Measurements from ENCODE around the gene CRTAC1.

CRTAC1 gene

GRCh38 chr10:97907830-97908229 lies 122.6 kb downstream of the CRTAC1 start:
- Histone ChIP-seq H3K18ac (ENCODE audit: low read length) (no peak overlapping the region), H4K91ac (ENCODE audit: low read depth, low read length) (no peak overlapping the region), H3K79me1 (ENCODE audit: low read length) (no peaks in the 10 kb centered on the region), H3K4ac (ENCODE audit: low read depth, low read length) (no peak overlapping the region), H3K4me2 (ENCODE audit: low read length) (no peak overlapping the region), H3K27ac (ENCODE audit: low read depth, low read length) (no peak overlapping the region), H3K23ac (ENCODE audit: low read length) (no peak overlapping the region), H3K79me2 (ENCODE audit: control insufficient read depth, insufficient read depth, low read length, poor library complexity) (no peaks in the 10 kb centered on the region), H2AK5ac (ENCODE audit: low read length) (no peak overlapping the region), H3K9me3 (ENCODE audit: insufficient read depth, low read depth, low read length) (no peaks in the 10 kb centered on the region), H3K36me3 (ENCODE audit: control insufficient read depth in 1 of 2, insufficient read depth in 2 of 2, low read length in 2 of 2) (no peaks in the 10 kb centered on the region), H3K14ac (ENCODE audit: low read length) (no peak overlapping the region), H3K4me3 (ENCODE audit: low read depth, low read length) (no peak overlapping the region), H4K8ac (ENCODE audit: low read depth, low read length) (no peak overlapping the region), H4K12ac (ENCODE audit: low read depth, low read length) (no peak overlapping the region), H2BK5ac (ENCODE audit: low read depth, low read length, poor library complexity) (no peak overlapping the region), H3K9ac (ENCODE audit: low read length) (no peak overlapping the region), H3K4me1 (ENCODE audit: control insufficient read depth in 1 of 2, insufficient read depth in 2 of 2, low read length in 2 of 2) (no peaks in the 10 kb centered on the region), H2BK120ac (ENCODE audit: insufficient read depth, low read length, poor library complexity) (no peak overlapping the region), H3K27me3 (ENCODE audit: insufficient read depth, low read length) (no peaks in the 10 kb centered on the region), H2AFZ (ENCODE audit: insufficient read depth, low read length, poor library complexity) (no peak overlapping the region), H2BK12ac (ENCODE audit: low read length) (no peak overlapping the region)
- no peak for DNase-seq
- no CpG with 5 or more reads among the region's 12 CpGs for WGBS (ENCODE audit: extremely low coverage, insufficient coverage, insufficient read length)

GRCh38 chr10:97907211-97907610 lies 123.2 kb downstream of the CRTAC1 start:
- no peak overlapping the region for H2AFZ ChIP-seq (ENCODE audit: insufficient read depth, low read length, poor library complexity)
- no peak overlapping the region for H3K9ac ChIP-seq (ENCODE audit: low read length)
- no peak for DNase-seq
- H2BK12ac ChIP-seq (ENCODE audit: low read length) = no peak overlapping the region
- no peak overlapping the region for H3K4me2 ChIP-seq (ENCODE audit: low read length)
- H2BK5ac ChIP-seq (ENCODE audit: low read depth, low read length, poor library complexity) = no peak overlapping the region
- no peak overlapping the region for H3K4ac ChIP-seq (ENCODE audit: low read depth, low read length)
- no peaks in the 10 kb centered on the region for H3K79me1 ChIP-seq (ENCODE audit: low read length)
- H3K4me3 ChIP-seq (ENCODE audit: low read depth, low read length) = no peak overlapping the region
- no peaks in the 10 kb centered on the region for H3K79me2 ChIP-seq (ENCODE audit: control insufficient read depth, insufficient read depth, low read length, poor library complexity)
- H3K14ac ChIP-seq (ENCODE audit: low read length) = no peak overlapping the region
- H4K12ac ChIP-seq (ENCODE audit: low read depth, low read length) = no peak overlapping the region
- no peak overlapping the region for H4K91ac ChIP-seq (ENCODE audit: low read depth, low read length)
- no peak overlapping the region for H2AK5ac ChIP-seq (ENCODE audit: low read length)
- no peaks in the 10 kb centered on the region for H3K9me3 ChIP-seq (ENCODE audit: insufficient read depth, low read depth, low read length)
- no peak overlapping the region for H4K8ac ChIP-seq (ENCODE audit: low read depth, low read length)
- H3K18ac ChIP-seq (ENCODE audit: low read length) = no peak overlapping the region
- H2BK120ac ChIP-seq (ENCODE audit: insufficient read depth, low read length, poor library complexity) = no peak overlapping the region
- H3K23ac ChIP-seq (ENCODE audit: low read length) = no peak overlapping the region
- no peak overlapping the region for H3K27ac ChIP-seq (ENCODE audit: low read depth, low read length)
- no peaks in the 10 kb centered on the region for H3K27me3 ChIP-seq (ENCODE audit: insufficient read depth, low read length)
- WGBS (ENCODE audit: extremely low coverage, insufficient coverage, insufficient read length) = no CpG with 5 or more reads among the region's 6 CpGs
- H3K36me3 ChIP-seq (ENCODE audit: control insufficient read depth in 1 of 2, insufficient read depth in 2 of 2, low read length in 2 of 2) = no peaks in the 10 kb centered on the region
- no peaks in the 10 kb centered on the region for H3K4me1 ChIP-seq (ENCODE audit: control insufficient read depth in 1 of 2, insufficient read depth in 2 of 2, low read length in 2 of 2)

GRCh38 chr10:97905276-97905675 lies 125.1 kb downstream of the CRTAC1 start:
- DNase-seq = no peak
- WGBS (ENCODE audit: extremely low coverage, insufficient coverage, insufficient read length) = no CpG with 5 or more reads among the region's 8 CpGs
- no peak overlapping the region for H2BK120ac ChIP-seq (ENCODE audit: insufficient read depth, low read length, poor library complexity)
- H3K14ac ChIP-seq (ENCODE audit: low read length) = no peak overlapping the region
- H3K4me1 ChIP-seq (ENCODE audit: control insufficient read depth in 1 of 2, insufficient read depth in 2 of 2, low read length in 2 of 2) = no peaks in the 10 kb centered on the region
- no peak overlapping the region for H2BK12ac ChIP-seq (ENCODE audit: low read length)
- H4K12ac ChIP-seq (ENCODE audit: low read depth, low read length) = no peak overlapping the region
- H3K9ac ChIP-seq (ENCODE audit: low read length) = no peak overlapping the region
- H2AFZ ChIP-seq (ENCODE audit: insufficient read depth, low read length, poor library complexity) = no peak overlapping the region
- no peak overlapping the region for H2AK5ac ChIP-seq (ENCODE audit: low read length)
- H3K9me3 ChIP-seq (ENCODE audit: insufficient read depth, low read depth, low read length) = no peaks in the 10 kb centered on the region
- no peak overlapping the region for H3K18ac ChIP-seq (ENCODE audit: low read length)
- H3K36me3 ChIP-seq (ENCODE audit: control insufficient read depth in 1 of 2, insufficient read depth in 2 of 2, low read length in 2 of 2) = no peaks in the 10 kb centered on the region
- H3K27ac ChIP-seq (ENCODE audit: low read depth, low read length) = no peak overlapping the region
- H3K4me3 ChIP-seq (ENCODE audit: low read depth, low read length) = no peak overlapping the region
- H3K4me2 ChIP-seq (ENCODE audit: low read length) = no peak overlapping the region
- no peak overlapping the region for H2BK5ac ChIP-seq (ENCODE audit: low read depth, low read length, poor library complexity)
- H3K4ac ChIP-seq (ENCODE audit: low read depth, low read length) = no peak overlapping the region
- H3K79me2 ChIP-seq (ENCODE audit: control insufficient read depth, insufficient read depth, low read length, poor library complexity) = no peaks in the 10 kb centered on the region
- no peak overlapping the region for H4K8ac ChIP-seq (ENCODE audit: low read depth, low read length)
- H3K27me3 ChIP-seq (ENCODE audit: insufficient read depth, low read length) = no peaks in the 10 kb centered on the region
- no peaks in the 10 kb centered on the region for H3K79me1 ChIP-seq (ENCODE audit: low read length)
- no peak overlapping the region for H3K23ac ChIP-seq (ENCODE audit: low read length)
- H4K91ac ChIP-seq (ENCODE audit: low read depth, low read length) = no peak overlapping the region

- Histone ChIP-seq H3K27ac (ENCODE audit: low read depth, low read length) (no peak overlapping the region), H3K36me3 (ENCODE audit: control insufficient read depth in 1 of 2, insufficient read depth in 2 of 2, low read length in 2 of 2) (no peaks in the 10 kb centered on the region), H2AFZ (ENCODE audit: insufficient read depth, low read length, poor library complexity) (no peak overlapping the region), H4K8ac (ENCODE audit: low read depth, low read length) (no peak overlapping the region), H4K91ac (ENCODE audit: low read depth, low read length) (no peak overlapping the region), H3K4ac (ENCODE audit: low read depth, low read length) (no peak overlapping the region), H3K4me2 (ENCODE audit: low read length) (no peak overlapping the region), H2AK5ac (ENCODE audit: low read length) (no peak overlapping the region), H2BK5ac (ENCODE audit: low read depth, low read length, poor library complexity) (no peak overlapping the region), H3K27me3 (ENCODE audit: insufficient read depth, low read length) (no peaks in the 10 kb centered on the region), H3K14ac (ENCODE audit: low read length) (no peak overlapping the region), H3K79me2 (ENCODE audit: control insufficient read depth, insufficient read depth, low read length, poor library complexity) (no peaks in the 10 kb centered on the region), H3K79me1 (ENCODE audit: low read length) (no peaks in the 10 kb centered on the region), H3K9ac (ENCODE audit: low read length) (no peak overlapping the region), H3K23ac (ENCODE audit: low read length) (no peak overlapping the region), H3K18ac (ENCODE audit: low read length) (no peak overlapping the region), H2BK12ac (ENCODE audit: low read length) (no peak overlapping the region), H3K4me3 (ENCODE audit: low read depth, low read length) (no peak overlapping the region), H3K9me3 (ENCODE audit: insufficient read depth, low read depth, low read length) (no peaks in the 10 kb centered on the region), H3K4me1 (ENCODE audit: control insufficient read depth in 1 of 2, insufficient read depth in 2 of 2, low read length in 2 of 2) (no peaks in the 10 kb centered on the region), H2BK120ac (ENCODE audit: insufficient read depth, low read length, poor library complexity) (no peak overlapping the region), H4K12ac (ENCODE audit: low read depth, low read length) (no peak overlapping the region)
- no peak for DNase-seq
- no CpG with 5 or more reads among the region's 11 CpGs for WGBS (ENCODE audit: extremely low coverage, insufficient coverage, insufficient read length)
These were observed 125.8 kb downstream of the CRTAC1 start for GRCh38 chr10:97904576-97904975.

Data from trophoblast cell (in vitro differentiated cells and primary cell).